ENCODE measurements around the gene LCA5L. TPM values are rescaled to one million over a fixed set of nuclear protein-coding genes. Genes with fewer than 3 reads are reported as not detected.

The LCA5L gene
- total RNA-seq, 1 experiment from 2014 or later, result 0.46 TPM

- no peak overlapping the region for H3K14ac ChIP-seq (ENCODE audit: insufficient read depth, low read length)
- Mint-ChIP-seq H3K36me3 (ENCODE audit: insufficient read depth in 1 of 3, low read depth in 3 of 3) (no peaks in the 10 kb centered on the region), H3K9me3 (no peaks in the 10 kb centered on the region), H3K27me3 (ENCODE audit: low read depth) (no peaks in the 10 kb centered on the region), H3K4me1 (0 out of 4 replicates have a peak, but pooled peaks cover 0 to 4% of the 10 kb centered on the region in 2 experiments), H3K27ac (no peak overlapping the region), H3K4me3 (no peak overlapping the region)
- H3K27ac ChIP-seq (ENCODE audit: insufficient read length, low read depth, low read length), result no peak overlapping the region
- H2BK20ac ChIP-seq (ENCODE audit: low read depth, low read length, poor library complexity, severe bottlenecking), result no peak overlapping the region
- no peaks in the 10 kb centered on the region for H3K27me3 ChIP-seq (ENCODE audit: insufficient read depth, low read length)
- no peak overlapping the region for H2AK5ac ChIP-seq (ENCODE audit: insufficient read length, low read length)
- no peak overlapping the region for H2BK5ac ChIP-seq (ENCODE audit: insufficient read length, low read length)
- H3K79me1 ChIP-seq (ENCODE audit: insufficient read depth, low read depth, low read length, poor library complexity, severe bottlenecking), result no peaks in the 10 kb centered on the region
- no peak overlapping the region for H3K9ac ChIP-seq (ENCODE audit: extremely low read depth, insufficient read length, low read length)
- no peak overlapping the region for H2AFZ ChIP-seq (ENCODE audit: low read length)
- H4K8ac ChIP-seq (replicated peaks; ENCODE audit: insufficient read length, low read depth, low read length), result no peak overlapping the region
- H2BK120ac ChIP-seq (ENCODE audit: low read depth, low read length, poor library complexity, severe bottlenecking), result no peak overlapping the region
- TF ChIP-seq CTCF (conservative IDR thresholded peaks at IDR 0.05), result no peak
- DNase-seq, result no peak
- no peak overlapping the region for H3K56ac ChIP-seq (ENCODE audit: insufficient read length, low read depth, low read length)
- no peak overlapping the region for H3K23ac ChIP-seq (ENCODE audit: insufficient read length, low read depth, low read length)
- no CpG with 5 or more reads among the region's 3 CpGs for WGBS (ENCODE audit: extremely low coverage, insufficient read length, low lambda C conversion rate)
- H3K79me2 ChIP-seq (ENCODE audit: insufficient read depth, low read length), result no peaks in the 10 kb centered on the region
- no peaks in the 10 kb centered on the region for H3K23me2 ChIP-seq (ENCODE audit: insufficient read length, low read depth, low read length, poor library complexity, severe bottlenecking)
- no peak overlapping the region for H2BK15ac ChIP-seq (ENCODE audit: low read depth, low read length)
- H3K4me2 ChIP-seq (ENCODE audit: insufficient read depth, insufficient read length, low read length), result no peak overlapping the region
- no peak overlapping the region for H3T11ph ChIP-seq (ENCODE audit: low read length)
- no peaks in the 10 kb centered on the region for H4K20me1 ChIP-seq (ENCODE audit: control insufficient read depth, insufficient read depth, insufficient read length)
- H3K18ac ChIP-seq (ENCODE audit: insufficient read length, low read depth, low read length), result no peak overlapping the region
- no peak overlapping the region for H3K4ac ChIP-seq (ENCODE audit: low read depth, low read length)
- no peak overlapping the region for H4K91ac ChIP-seq (ENCODE audit: insufficient read length, low read depth, low read length)
- H2BK12ac ChIP-seq (ENCODE audit: insufficient read length, low read depth, low read length), result no peak overlapping the region
- H3K9me3 ChIP-seq (ENCODE audit: control insufficient read depth, low read depth, low read length), result no peaks in the 10 kb centered on the region
- no peak overlapping the region for H4K5ac ChIP-seq (ENCODE audit: insufficient read length, low read depth, low read length)
- H3K4me1 ChIP-seq (ENCODE audit: insufficient read depth, low read length), result no peaks in the 10 kb centered on the region
These were observed 36.3 kb upstream of the LCA5L start for GRCh38 chr21:39481886-39482285.

All from H9 (cell line).